ENCODE data around the gene ELOA2.
A peak's percentile ranks its signal among the peaks of the same experiment; 100 is the strongest.
"Not testable (repeated sequence)": the region's sequence is repeated elsewhere in the genome, so short reads cannot be mapped to it uniquely, and the experiment has no call there.

The ELOA2 gene

DNA sequence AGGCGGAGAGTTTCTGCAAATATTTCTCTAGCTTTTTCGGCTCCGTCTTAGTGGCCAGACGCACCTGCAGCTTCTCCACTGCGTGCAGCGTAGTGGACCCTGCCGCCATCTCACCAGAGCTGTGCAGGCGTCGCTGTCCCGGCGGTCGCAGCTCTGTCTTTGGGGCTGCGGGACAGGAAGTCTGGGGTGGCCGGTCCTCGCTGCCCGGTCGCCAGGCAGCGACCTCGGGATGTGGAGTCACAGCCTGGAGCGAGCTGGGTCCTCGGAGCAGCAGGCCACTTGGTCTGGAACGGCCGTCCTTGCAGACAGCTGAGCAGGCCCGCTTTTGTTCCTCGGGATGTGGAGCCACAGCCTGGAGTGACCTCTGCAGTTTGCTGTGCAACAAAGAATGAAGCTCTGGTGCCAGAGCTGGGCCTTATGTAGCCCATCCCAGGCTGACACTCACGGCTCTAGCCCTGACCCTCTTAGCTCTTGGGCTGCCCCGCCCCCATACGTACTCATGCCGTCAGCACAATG lies at the start of gene ELOA2:
TSS of gene ELOA2 (minus strand) at position 466 of the 516 bp plus-strand sequence. CDS start at position 109, 357 bp downstream.
- no peak for DNase-seq

DNA sequence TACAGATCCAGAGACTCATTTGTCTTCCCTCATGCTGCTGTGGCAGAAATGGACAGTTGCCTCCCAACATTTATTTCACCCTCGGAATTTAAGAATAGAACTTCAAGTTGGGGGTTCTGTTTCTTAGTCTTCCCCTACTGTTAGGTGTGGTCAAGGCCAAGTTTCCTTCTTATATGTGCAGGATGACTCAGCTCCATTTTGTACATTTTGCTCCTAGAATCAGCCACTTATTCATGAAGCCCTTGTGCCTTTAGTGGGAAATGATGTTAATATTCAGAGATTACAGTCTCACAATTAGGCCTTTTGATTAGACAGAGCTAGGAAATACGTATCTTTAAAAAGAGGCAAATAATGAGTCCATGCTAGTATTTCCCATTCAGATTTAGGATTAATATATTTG lies 46.2 kb upstream of the ELOA2 start:
- peak; percentile 27 for DNase-seq

DNA sequence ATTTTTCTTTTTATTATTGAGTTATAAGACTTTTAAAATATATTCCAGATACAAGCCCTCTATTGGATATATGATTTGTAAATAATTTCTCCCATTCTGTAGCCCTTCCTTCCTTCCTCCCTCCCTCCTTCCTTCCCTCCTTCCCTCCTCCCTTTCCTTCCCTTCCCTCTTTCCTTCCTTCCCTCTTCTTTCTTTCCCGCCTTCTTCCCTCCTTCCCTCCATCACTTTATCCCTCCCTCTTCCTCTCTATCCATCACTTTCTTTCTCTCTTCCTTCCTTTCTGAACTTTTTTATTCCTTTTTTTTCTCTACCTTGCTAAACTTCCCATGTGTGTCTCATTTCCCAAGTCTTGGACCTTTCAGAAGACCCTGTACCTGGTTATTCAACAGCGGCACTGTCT lies 45.5 kb upstream of the ELOA2 start:
- no peak for DNase-seq

DNA sequence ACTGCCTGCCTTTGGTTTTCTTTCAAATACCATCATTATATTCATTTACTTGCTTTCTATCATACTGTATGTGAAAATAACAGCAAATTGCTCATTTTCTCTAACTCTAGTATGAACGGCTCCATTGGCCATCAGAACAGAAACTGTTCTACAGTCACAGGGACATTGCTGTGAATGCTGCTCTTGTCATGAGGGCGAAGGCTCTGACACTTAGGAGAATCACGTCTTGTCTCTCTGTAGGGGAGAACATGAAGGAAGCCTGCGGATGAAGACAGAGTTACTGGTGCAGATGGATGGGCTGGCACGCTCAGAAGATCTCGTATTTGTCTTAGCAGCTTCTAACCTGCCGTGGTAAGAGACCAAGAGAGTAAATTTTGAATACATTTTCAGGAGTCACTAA lies 41.7 kb upstream of the ELOA2 start:
- no peak for DNase-seq

DNA sequence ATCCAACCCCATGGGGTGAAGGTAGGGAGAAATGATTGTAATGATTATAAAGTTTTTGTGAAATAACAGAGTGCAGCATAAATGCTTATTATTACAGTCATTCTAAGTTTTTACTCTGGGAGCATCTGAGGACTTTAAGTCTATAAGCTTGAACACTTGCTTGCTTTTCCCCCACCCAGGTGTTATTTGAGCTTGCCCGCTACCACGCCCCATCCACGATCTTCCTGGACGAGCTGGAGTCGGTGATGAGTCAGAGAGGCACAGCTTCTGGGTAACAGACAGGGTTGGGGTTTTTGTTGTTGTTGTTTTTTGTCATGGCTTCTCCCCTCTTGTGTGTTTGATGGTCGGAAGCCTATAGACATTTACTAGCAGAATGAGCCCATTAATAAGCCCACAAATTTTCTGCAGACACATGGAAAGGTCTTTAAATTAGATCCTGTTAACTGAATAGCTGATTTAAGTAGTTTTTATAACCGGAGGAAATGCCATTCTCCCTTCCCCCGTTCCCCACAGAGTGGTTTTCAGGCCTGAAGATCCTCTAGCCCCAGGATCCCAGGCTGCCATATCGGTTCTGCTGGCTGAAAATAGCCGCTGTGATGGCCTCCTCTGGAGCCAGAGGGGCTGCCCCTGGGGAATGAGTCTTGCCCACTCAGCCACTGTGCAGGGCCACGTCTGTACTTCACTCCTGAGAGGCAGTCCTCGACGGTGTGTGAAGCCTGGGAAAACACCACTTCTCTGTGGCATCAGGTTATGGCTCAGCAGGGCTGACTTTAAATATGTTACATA lies 39.9 kb upstream of the ELOA2 start:
- DNase-seq, result no peak

GRCh38 chr18:47067648-47068047 lies 32.2 kb upstream of the ELOA2 start:
- DNase-seq, result no peak

- no peak for DNase-seq
Observed at GRCh38 chr18:47063096-47063495, 27.7 kb upstream of the ELOA2 start.

- peak; percentile 17 for DNase-seq
Observed at GRCh38 chr18:47062471-47062870, 27.1 kb upstream of the ELOA2 start.

DNA sequence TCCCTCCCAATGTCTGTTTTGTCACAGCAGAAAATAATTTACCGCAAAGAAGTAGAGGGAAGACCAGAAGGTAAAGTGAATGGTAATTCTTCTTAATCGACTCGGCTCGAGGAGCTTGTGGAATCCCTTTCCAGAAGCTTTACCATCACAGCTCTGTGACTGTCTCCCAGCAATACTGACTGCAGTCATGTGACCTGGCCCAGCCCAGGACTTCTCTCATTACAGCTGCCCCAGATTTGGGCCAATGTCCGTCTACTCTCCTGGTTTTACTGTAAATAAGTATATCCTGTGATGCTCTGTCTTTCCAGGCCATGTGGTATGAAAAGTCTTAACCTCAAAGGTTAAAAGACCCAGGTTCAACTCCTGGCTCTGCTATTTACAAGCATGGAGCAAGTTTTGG lies 18.9 kb upstream of the ELOA2 start:
- no peak for DNase-seq

GRCh38 chr18:47050468-47050867 lies 15.0 kb upstream of the ELOA2 start:
- peak; percentile 57 for DNase-seq

DNA sequence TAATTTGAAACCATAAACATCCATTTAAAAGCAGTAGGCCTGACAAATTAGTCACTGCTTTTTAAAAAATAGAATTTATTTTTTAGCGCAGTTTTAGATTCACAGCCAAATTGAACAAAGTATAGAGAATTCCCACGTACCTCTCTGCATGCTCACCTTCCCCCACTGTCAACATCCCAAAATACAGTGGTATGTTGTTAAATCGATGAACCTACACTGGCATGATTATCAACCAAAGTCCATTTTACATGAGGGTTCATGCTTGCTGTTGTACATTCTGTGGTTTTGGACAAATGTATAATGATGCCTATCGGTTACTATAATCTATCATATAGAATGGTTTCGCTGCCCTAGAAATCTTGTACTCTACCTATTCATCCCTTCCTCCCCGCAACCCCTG lies 5.6 kb upstream of the ELOA2 start:
- no peak for DNase-seq

- DNase-seq, result no peak
Observed at GRCh38 chr18:47036927-47037578, 1.6 kb upstream of the ELOA2 start.

GRCh38 chr18:47036298-47036874 lies 965 bp upstream of the ELOA2 start:
- DNase-seq, result peak; percentile 38

- DNase-seq, result not testable (repeated sequence)
Observed at GRCh38 chr18:47034591-47034990, 830 bp downstream of the ELOA2 start.

- DNase-seq, result no peak
Observed at GRCh38 chr18:47032945-47033344, 2.5 kb downstream of the ELOA2 start.

GRCh38 chr18:47030887-47031286 lies 4.5 kb downstream of the ELOA2 start:
- DNase-seq, result not testable (repeated sequence)

- DNase-seq, result not testable (repeated sequence)
Observed at GRCh38 chr18:47029684-47030353, 5.6 kb downstream of the ELOA2 start.

GRCh38 chr18:47028738-47029137 lies 6.7 kb downstream of the ELOA2 start:
- not testable (repeated sequence) for DNase-seq

GRCh38 chr18:47025557-47026174 lies 9.8 kb downstream of the ELOA2 start:
- DNase-seq, result not testable (repeated sequence)

GRCh38 chr18:47023769-47024465 lies 11.5 kb downstream of the ELOA2 start:
- not testable (repeated sequence) for DNase-seq

- DNase-seq, result not testable (repeated sequence)
Observed at GRCh38 chr18:47022821-47023220, 12.6 kb downstream of the ELOA2 start.

GRCh38 chr18:47020757-47021156 lies 14.7 kb downstream of the ELOA2 start:
- DNase-seq, result not testable (repeated sequence)
